Measurements from ENCODE around the gene PDGFD. TPM values are rescaled to one million over a fixed set of nuclear protein-coding genes. Genes with fewer than 3 reads are reported as not detected.

The PDGFD gene
- total RNA-seq, 1 experiment from 2014 or later, result 1.7 TPM

DNA sequence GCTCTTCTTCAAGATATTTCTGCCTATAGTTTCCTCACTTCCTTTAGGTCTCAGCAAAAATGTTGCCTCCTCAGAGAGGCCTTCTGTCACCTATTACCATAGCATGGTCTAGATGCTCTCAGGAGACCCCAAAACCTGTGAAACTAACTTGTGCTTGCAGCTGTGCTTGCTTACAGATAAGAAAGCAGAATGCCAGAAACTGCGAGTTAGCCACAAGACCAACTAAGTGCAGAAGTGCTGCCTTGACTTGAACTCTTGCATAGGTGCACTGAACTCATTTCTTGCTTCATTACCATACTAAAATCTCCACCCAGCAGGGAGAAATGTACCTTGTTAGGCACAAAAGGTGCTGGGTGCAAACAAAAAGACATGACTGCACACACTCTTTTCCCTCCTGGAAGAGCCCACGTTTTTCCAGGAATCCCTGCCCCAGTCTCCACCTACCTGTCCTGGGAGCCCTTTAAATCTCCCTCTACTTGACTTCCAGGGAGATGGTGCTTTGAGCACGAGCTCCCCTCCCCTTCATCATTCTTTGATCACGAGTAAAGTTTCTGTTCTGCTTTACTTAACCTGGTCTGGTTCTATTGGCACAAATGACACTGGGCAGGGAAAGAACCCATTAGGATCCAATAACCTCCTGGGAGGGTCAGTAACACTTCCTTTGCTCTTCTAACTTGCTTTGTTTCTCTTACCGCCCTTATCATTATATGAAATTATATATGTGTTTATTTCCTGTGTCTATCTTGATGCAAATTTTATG is 265.2 kb downstream of the PDGFD start:
- no peak overlapping the region for H3K9ac ChIP-seq (ENCODE audit: extremely low read depth, insufficient read length, low read length)
- H3K79me1 ChIP-seq (ENCODE audit: insufficient read depth, low read depth, low read length, poor library complexity, severe bottlenecking), result no peaks in the 10 kb centered on the region
- no peaks in the 10 kb centered on the region for H3K4me1 ChIP-seq (ENCODE audit: insufficient read depth, low read length)
- no peak overlapping the region for H3K18ac ChIP-seq (ENCODE audit: insufficient read length, low read depth, low read length)
- WGBS (ENCODE audit: extremely low coverage, insufficient read length, low lambda C conversion rate), result no CpG with 5 or more reads among the region's 5 CpGs
- peaks cover 0 to 3% (median 0%) of the 10 kb centered on the region in 3 experiments; a peak in 1 of 7 replicates for H3K36me3 Mint-ChIP-seq (ENCODE audit: insufficient read depth in 1 of 3, low read depth in 3 of 3)
- H3K27ac Mint-ChIP-seq, result no peak overlapping the region; a peak in 1 of 7 replicates
- TF ChIP-seq, protein P1, sequence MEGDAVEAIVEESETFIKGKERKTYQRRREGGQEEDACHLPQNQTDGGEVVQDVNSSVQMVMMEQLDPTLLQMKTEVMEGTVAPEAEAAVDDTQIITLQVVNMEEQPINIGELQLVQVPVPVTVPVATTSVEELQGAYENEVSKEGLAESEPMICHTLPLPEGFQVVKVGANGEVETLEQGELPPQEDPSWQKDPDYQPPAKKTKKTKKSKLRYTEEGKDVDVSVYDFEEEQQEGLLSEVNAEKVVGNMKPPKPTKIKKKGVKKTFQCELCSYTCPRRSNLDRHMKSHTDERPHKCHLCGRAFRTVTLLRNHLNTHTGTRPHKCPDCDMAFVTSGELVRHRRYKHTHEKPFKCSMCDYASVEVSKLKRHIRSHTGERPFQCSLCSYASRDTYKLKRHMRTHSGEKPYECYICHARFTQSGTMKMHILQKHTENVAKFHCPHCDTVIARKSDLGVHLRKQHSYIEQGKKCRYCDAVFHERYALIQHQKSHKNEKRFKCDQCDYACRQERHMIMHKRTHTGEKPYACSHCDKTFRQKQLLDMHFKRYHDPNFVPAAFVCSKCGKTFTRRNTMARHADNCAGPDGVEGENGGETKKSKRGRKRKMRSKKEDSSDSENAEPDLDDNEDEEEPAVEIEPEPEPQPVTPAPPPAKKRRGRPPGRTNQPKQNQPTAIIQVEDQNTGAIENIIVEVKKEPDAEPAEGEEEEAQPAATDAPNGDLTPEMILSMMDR (conservative IDR thresholded peaks at IDR 0.05), result no peak
- no peak overlapping the region for H3K4ac ChIP-seq (ENCODE audit: low read depth, low read length)
- H2AFZ ChIP-seq (ENCODE audit: low read length), result no peak overlapping the region
- H3K4me2 ChIP-seq (ENCODE audit: insufficient read depth, insufficient read length, low read length), result no peak overlapping the region
- no peak overlapping the region for H3K23ac ChIP-seq (ENCODE audit: insufficient read length, low read depth, low read length)
- no peak overlapping the region for H3T11ph ChIP-seq (ENCODE audit: low read length)
- H3K27ac ChIP-seq (ENCODE audit: insufficient read length, low read depth, low read length), result no peak overlapping the region
- H2AK5ac ChIP-seq (ENCODE audit: insufficient read length, low read length), result no peak overlapping the region
- H2BK20ac ChIP-seq (ENCODE audit: low read depth, low read length, poor library complexity, severe bottlenecking), result no peak overlapping the region
- H4K20me1 ChIP-seq (ENCODE audit: control insufficient read depth, insufficient read depth, insufficient read length), result no peaks in the 10 kb centered on the region
- H4K91ac ChIP-seq (ENCODE audit: insufficient read length, low read depth, low read length), result no peak overlapping the region
- no peaks in the 10 kb centered on the region for H3K9me3 Mint-ChIP-seq
- no peak overlapping the region for H2BK15ac ChIP-seq (ENCODE audit: low read depth, low read length)
- H2BK5ac ChIP-seq (ENCODE audit: insufficient read length, low read length), result no peak overlapping the region
- no peak overlapping the region for H3K4me3 Mint-ChIP-seq
- no peak overlapping the region for H2BK120ac ChIP-seq (ENCODE audit: low read depth, low read length, poor library complexity, severe bottlenecking)
- H4K8ac ChIP-seq (replicated peaks; ENCODE audit: insufficient read length, low read depth, low read length), result no peak overlapping the region
- no peak overlapping the region for H2BK12ac ChIP-seq (ENCODE audit: insufficient read length, low read depth, low read length)
- no peaks in the 10 kb centered on the region for H3K23me2 ChIP-seq (ENCODE audit: insufficient read length, low read depth, low read length, poor library complexity, severe bottlenecking)
- peaks cover 3 to 6% of the 10 kb centered on the region in 2 experiments; a peak in 1 of 4 replicates for H3K4me1 Mint-ChIP-seq
- H3K27me3 ChIP-seq (ENCODE audit: insufficient read depth, low read length), result no peaks in the 10 kb centered on the region
- H3K14ac ChIP-seq (ENCODE audit: insufficient read depth, low read length), result no peak overlapping the region
- no peaks in the 10 kb centered on the region for H3K79me2 ChIP-seq (ENCODE audit: insufficient read depth, low read length)
- H4K5ac ChIP-seq (ENCODE audit: insufficient read length, low read depth, low read length), result no peak overlapping the region
- no peaks in the 10 kb centered on the region for H3K9me3 ChIP-seq (ENCODE audit: control insufficient read depth, low read depth, low read length)
- no peak overlapping the region for H3K56ac ChIP-seq (ENCODE audit: insufficient read length, low read depth, low read length)
- no peak for DNase-seq
- no peaks in the 10 kb centered on the region for H3K27me3 Mint-ChIP-seq (ENCODE audit: low read depth)
